Measurements from ENCODE around the gene EHD4. TPM values are rescaled to one million over a fixed set of nuclear protein-coding genes. Genes with fewer than 3 reads are reported as not detected.

Gene EHD4
- total RNA-seq, 1 donor from 2014 or later, result 64.9 TPM

GRCh38 chr15:41872166-41872747 is 100.1 kb downstream of the EHD4 start:
- no peak for TF ChIP-seq CTCF (IDR thresholded peaks at IDR 0.05; ENCODE audit: unreplicated experiment)
- Mint-ChIP-seq H3K27me3 (ENCODE audit: unreplicated experiment) (peaks cover 7% of the 10 kb centered on the region), H3K36me3 (ENCODE audit: low read depth, unreplicated experiment) (peaks cover 21% of the 10 kb centered on the region), H3K27ac (ENCODE audit: unreplicated experiment) (no peak overlapping the region), H3K4me1 (ENCODE audit: unreplicated experiment) (no peaks in the 10 kb centered on the region), H3K9me3 (ENCODE audit: unreplicated experiment) (no peaks in the 10 kb centered on the region), H3K4me3 (ENCODE audit: unreplicated experiment) (peak overlapping the region; percentile 2)
- no peak for DNase-seq (ENCODE audit: low spot score)

GRCh38 chr15:41871175-41871905 is 101.0 kb downstream of the EHD4 start:
- H3K36me3 Mint-ChIP-seq (ENCODE audit: low read depth, unreplicated experiment), result peaks cover 22% of the 10 kb centered on the region
- no peak overlapping the region for H3K4me3 Mint-ChIP-seq (ENCODE audit: unreplicated experiment)
- H3K9me3 Mint-ChIP-seq (ENCODE audit: unreplicated experiment), result no peaks in the 10 kb centered on the region
- H3K27me3 Mint-ChIP-seq (ENCODE audit: unreplicated experiment), result peaks cover 7% of the 10 kb centered on the region
- H3K4me1 Mint-ChIP-seq (ENCODE audit: unreplicated experiment), result no peaks in the 10 kb centered on the region
- no peak for DNase-seq (ENCODE audit: low spot score)
- TF ChIP-seq CTCF (IDR thresholded peaks at IDR 0.05; ENCODE audit: unreplicated experiment), result no peak
- H3K27ac Mint-ChIP-seq (ENCODE audit: unreplicated experiment), result no peak overlapping the region

GRCh38 chr15:41870689-41871081 is 101.7 kb downstream of the EHD4 start:
- H3K27me3 Mint-ChIP-seq (ENCODE audit: unreplicated experiment), result peaks cover 7% of the 10 kb centered on the region
- H3K9me3 Mint-ChIP-seq (ENCODE audit: unreplicated experiment), result no peaks in the 10 kb centered on the region
- H3K27ac Mint-ChIP-seq (ENCODE audit: unreplicated experiment), result no peak overlapping the region
- H3K36me3 Mint-ChIP-seq (ENCODE audit: low read depth, unreplicated experiment), result peaks cover 22% of the 10 kb centered on the region
- no peaks in the 10 kb centered on the region for H3K4me1 Mint-ChIP-seq (ENCODE audit: unreplicated experiment)
- no peak overlapping the region for H3K4me3 Mint-ChIP-seq (ENCODE audit: unreplicated experiment)
- DNase-seq (ENCODE audit: low spot score), result no peak
- no peak for TF ChIP-seq CTCF (IDR thresholded peaks at IDR 0.05; ENCODE audit: unreplicated experiment)

GRCh38 chr15:41869770-41870688 is 102.3 kb downstream of the EHD4 start:
- peaks cover 11% of the 10 kb centered on the region for H3K27me3 Mint-ChIP-seq (ENCODE audit: unreplicated experiment)
- no peaks in the 10 kb centered on the region for H3K9me3 Mint-ChIP-seq (ENCODE audit: unreplicated experiment)
- TF ChIP-seq CTCF (IDR thresholded peaks at IDR 0.05; ENCODE audit: unreplicated experiment), result no peak
- no peak overlapping the region for H3K27ac Mint-ChIP-seq (ENCODE audit: unreplicated experiment)
- H3K4me1 Mint-ChIP-seq (ENCODE audit: unreplicated experiment), result no peaks in the 10 kb centered on the region
- peaks cover 22% of the 10 kb centered on the region for H3K36me3 Mint-ChIP-seq (ENCODE audit: low read depth, unreplicated experiment)
- no peak overlapping the region for H3K4me3 Mint-ChIP-seq (ENCODE audit: unreplicated experiment)
- DNase-seq (ENCODE audit: low spot score), result no peak
